ENCODE results near the gene PTPRN2.

DNA sequence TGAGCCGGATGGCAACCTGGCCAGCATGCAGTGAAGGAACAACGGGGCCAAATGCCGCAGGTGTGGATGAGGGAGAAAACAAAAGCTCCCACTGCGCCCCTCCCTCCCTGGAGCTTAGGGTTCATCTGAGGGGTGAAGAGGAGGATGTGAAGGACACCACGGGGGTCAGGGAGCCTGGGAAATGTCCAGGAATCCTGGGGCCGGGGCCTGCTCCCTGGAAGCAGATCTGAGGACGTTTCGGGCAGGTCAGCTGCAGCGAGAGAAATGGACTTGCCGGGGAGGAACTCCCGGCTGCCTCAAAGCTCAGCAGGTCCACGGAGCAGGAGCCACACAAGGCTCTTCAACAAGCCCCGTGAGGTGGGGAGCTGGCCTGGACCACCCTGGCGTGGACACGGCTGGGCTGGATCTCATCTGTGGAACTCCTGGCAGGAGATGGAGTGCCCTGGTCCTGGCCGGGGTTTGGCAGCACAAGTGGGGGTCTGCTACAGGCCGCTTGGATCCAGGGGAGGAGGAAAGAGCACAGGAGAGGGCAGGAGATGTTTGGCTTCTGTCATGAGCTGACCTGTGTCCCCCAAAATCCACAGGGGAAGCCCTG lies 585.0 kb downstream of the PTPRN2 start:
- no peak for TF ChIP-seq CCAR2 (IDR thresholded peaks at IDR 0.05; ENCODE audit: low read depth, low read length)
- no peak for TF ChIP-seq ZNF124 (CRISPR knock-in tag; IDR thresholded peaks at IDR 0.05)
- no peak for TF ChIP-seq HCFC1 (IDR thresholded peaks at IDR 0.05; ENCODE audit: low read depth, low read length)
